GM21717 (cell line): ENCODE measurements around the gene P2RY11.

Source experiments
- ATAC-seq: cut with Tn5 transposase; IDR thresholded peaks from one replicate; pipeline ENCODE4 v1.9.1; 2021; ENCODE audit warnings: mild to moderate bottlenecking, moderate library complexity; ENCODE audit not compliant: unreplicated experiment

The P2RY11 gene

GRCh38 chr19:10138879-10139795 is 27.6 kb downstream of the P2RY11 start:
- no peak for ATAC-seq

GRCh38 chr19:10139952-10140351 is 28.5 kb downstream of the P2RY11 start:
- no peak for ATAC-seq

GRCh38 chr19:10141479-10141878 is 30.0 kb downstream of the P2RY11 start:
- ATAC-seq = no peak

GRCh38 chr19:10141973-10142372 is 30.5 kb downstream of the P2RY11 start:
- no peak for ATAC-seq

- ATAC-seq = no peak
Observed at GRCh38 chr19:10142701-10143375, 31.3 kb downstream of the P2RY11 start.

- ATAC-seq = no peak
Observed at GRCh38 chr19:10143681-10144080, 32.2 kb downstream of the P2RY11 start.

- no peak for ATAC-seq
Observed at GRCh38 chr19:10144361-10144760, 32.9 kb downstream of the P2RY11 start.

- ATAC-seq = no peak
Observed at GRCh38 chr19:10145031-10145430, 33.5 kb downstream of the P2RY11 start.

GRCh38 chr19:10146142-10146541 is 34.6 kb downstream of the P2RY11 start:
- ATAC-seq = no peak

- ATAC-seq = no peak
Observed at GRCh38 chr19:10149427-10149826, 37.9 kb downstream of the P2RY11 start.

GRCh38 chr19:10151521-10151920 is 40.0 kb downstream of the P2RY11 start:
- no peak for ATAC-seq

GRCh38 chr19:10152100-10152499 is 40.6 kb downstream of the P2RY11 start:
- ATAC-seq = no peak

GRCh38 chr19:10155839-10156238 is 44.3 kb downstream of the P2RY11 start:
- ATAC-seq = no peak

- ATAC-seq = no peak
Observed at GRCh38 chr19:10158071-10158470, 46.6 kb downstream of the P2RY11 start.

GRCh38 chr19:10158485-10158884 is 47.0 kb downstream of the P2RY11 start:
- no peak for ATAC-seq

- ATAC-seq = no peak
Observed at GRCh38 chr19:10159610-10160009, 48.1 kb downstream of the P2RY11 start.

- no peak for ATAC-seq
Observed at GRCh38 chr19:10163536-10163935, 52.0 kb downstream of the P2RY11 start.
